HEK293 (cell line): ENCODE results near the gene AXIN1.

Experiments
- CTCF ChIA-PET: fragments of 350-600 bp; formaldehyde crosslinking; extraction: SDS; loops from one replicate; lab custom pipeline; 2021; ENCODE audit warnings: antibody characterized with exemption; lab: Yijun Ruan, JAX
- POLR2A ChIA-PET: fragments of 300-600 bp; formaldehyde crosslinking; extraction: SDS; loops from one replicate; lab custom pipeline; 2020; ENCODE audit warnings: antibody characterized with exemption, inconsistent platforms; lab: Yijun Ruan, JAX
- H3K27ac ChIP-seq: fragments of 200-500 bp; sonication (Bioruptor generic); 2 replicates; pipeline ENCODE4 v1.5.1; 2014; ENCODE audit warnings: low read depth, low read length, control low read depth, inconsistent platforms; ENCODE audit errors: extremely low read depth
- H3K36me3 ChIP-seq, 2 experiments: fragments of 200-500 bp in 1 of 2; sonication (Bioruptor generic) in 1 of 2; 1 replicate in 1 of 2; 2 replicates in 1 of 2; pipeline ENCODE4 v1.5.1; 2014 to 2017; ENCODE audit warnings: inconsistent platforms in 2 of 2, low read length in 2 of 2; ENCODE audit not compliant: control insufficient read depth in 2 of 2, insufficient read depth in 1 of 2
- H3K4me1 ChIP-seq: fragments of 200-500 bp; sonication (Bioruptor generic); 2 replicates; pipeline ENCODE4 v1.5.1; 2014; ENCODE audit warnings: mild to moderate bottlenecking, low read length, inconsistent platforms; ENCODE audit not compliant: control insufficient read depth, insufficient read depth
- H3K4me3 ChIP-seq: 2 replicates; pipeline ENCODE4 v1.5.1; 2011; ENCODE audit warnings: low read depth, mild to moderate bottlenecking, control low read depth, low read length, moderate library complexity
- H3K9me3 ChIP-seq: fragments of 200-500 bp; sonication (Bioruptor generic); 2 replicates; pipeline ENCODE4 v1.5.1; 2014; ENCODE audit warnings: low read depth, low read length, inconsistent platforms; ENCODE audit not compliant: control insufficient read depth, insufficient read depth
- ATF2 ChIP-seq: fragments of 450-650 bp; formaldehyde crosslinking; IDR thresholded peaks from 2 replicates; pipeline ENCODE4 v1.5.1; 2016; ENCODE audit warnings: missing biosample characterization, missing genetic modification characterization, low read depth
- IKZF3 ChIP-seq: fragments of 450-650 bp; IDR thresholded peaks from 2 replicates; pipeline ENCODE4 v1.5.0; 2018; ENCODE audit warnings: missing biosample characterization, mild to moderate bottlenecking, missing genetic modification characterization, moderate library complexity
- ZBTB48 ChIP-seq: fragments of 450-650 bp; formaldehyde crosslinking; IDR thresholded peaks from 2 replicates; pipeline ENCODE4 v1.5.1; 2016; ENCODE audit warnings: missing biosample characterization, missing genetic modification characterization
- ZIC2 ChIP-seq: fragments of 450-650 bp; formaldehyde crosslinking; IDR thresholded peaks from 2 replicates; pipeline ENCODE4 v1.5.1; 2016; ENCODE audit warnings: missing biosample characterization, missing genetic modification characterization
- ZNF121 ChIP-seq: fragments of 450-650 bp; formaldehyde crosslinking; IDR thresholded peaks from 2 replicates; pipeline ENCODE4 v1.5.1; 2016; ENCODE audit warnings: missing biosample characterization, missing genetic modification characterization
- ZNF223 ChIP-seq: fragments of 450-650 bp; formaldehyde crosslinking; IDR thresholded peaks from 2 replicates; pipeline ENCODE4 v1.5.1; 2016; ENCODE audit warnings: missing biosample characterization, missing genetic modification characterization
- ZNF354C ChIP-seq: fragments of 450-650 bp; formaldehyde crosslinking; IDR thresholded peaks from 2 replicates; pipeline ENCODE4 v1.5.1; 2016; ENCODE audit warnings: missing biosample characterization, missing genetic modification characterization, low read depth, borderline replicate concordance
- ZNF366 ChIP-seq: fragments of 450-650 bp; formaldehyde crosslinking; conservative IDR thresholded peaks from 2 replicates; pipeline ENCODE4 v1.5.1; 2016; ENCODE audit warnings: missing biosample characterization, missing genetic modification characterization
- ZNF510 ChIP-seq: fragments of 450-650 bp; formaldehyde crosslinking; IDR thresholded peaks from 2 replicates; pipeline ENCODE4 v1.5.1; 2018; ENCODE audit warnings: mild to moderate bottlenecking, missing genetic modification characterization, missing biosample characterization; ENCODE audit not compliant: insufficient replicate concordance
- ZNF514 ChIP-seq: fragments of 450-650 bp; formaldehyde crosslinking; IDR thresholded peaks from 2 replicates; pipeline ENCODE4 v1.5.1; 2016; ENCODE audit warnings: missing biosample characterization, missing genetic modification characterization
- ZNF529 ChIP-seq: fragments of 450-650 bp; formaldehyde crosslinking; IDR thresholded peaks from 2 replicates; pipeline ENCODE4 v1.5.1; 2017; ENCODE audit warnings: missing genetic modification characterization, missing biosample characterization; ENCODE audit not compliant: insufficient replicate concordance
- ZNF530 ChIP-seq: fragments of 450-650 bp; formaldehyde crosslinking; IDR thresholded peaks from 2 replicates; pipeline ENCODE4 v1.5.1; 2016; ENCODE audit warnings: low read depth, missing biosample characterization, missing genetic modification characterization
- ZNF610 ChIP-seq: fragments of 450-650 bp; formaldehyde crosslinking; IDR thresholded peaks from 2 replicates; pipeline ENCODE4 v1.5.1; 2016; ENCODE audit warnings: missing biosample characterization, missing genetic modification characterization, borderline replicate concordance
- TF ChIP-seq, protein P1 (sequence below): fragments of 450-650 bp; formaldehyde crosslinking; IDR thresholded peaks from 2 replicates; pipeline ENCODE4 v1.5.1; 2016; ENCODE audit warnings: missing biosample characterization, missing genetic modification characterization, low read depth
- TF ChIP-seq, protein P2 (sequence below): fragments of 450-650 bp; formaldehyde crosslinking; IDR thresholded peaks from 2 replicates; pipeline ENCODE4 v1.5.1; 2016; ENCODE audit warnings: missing biosample characterization, missing genetic modification characterization
- TF ChIP-seq, protein P3 (sequence below): fragments of 450-650 bp; IDR thresholded peaks from 2 replicates; pipeline ENCODE4 v1.5.1; 2018; ENCODE audit warnings: missing biosample characterization, mild to moderate bottlenecking, missing genetic modification characterization

AXIN1 gene

GRCh38 chr16:261031-261691 lies 91.4 kb downstream of the AXIN1 start (continued):
- TF ChIP-seq ZNF610 = no peak
- TF ChIP-seq, all 188 proteins: peak for 0

GRCh38 chr16:260326-260725 lies 92.2 kb downstream of the AXIN1 start:
- CTCF ChIA-PET = no interaction called here
- no peak overlapping the region for H3K4me3 ChIP-seq
- POLR2A ChIA-PET = no interaction called here
- no peaks in the 10 kb centered on the region for H3K9me3 ChIP-seq
- H3K27ac ChIP-seq = no peak overlapping the region
- H3K4me1 ChIP-seq = no peaks in the 10 kb centered on the region
- peaks cover 0 to 63% of the 10 kb centered on the region in 2 experiments; a peak in 2 of 3 replicates for H3K36me3 ChIP-seq
- no peak for TF ChIP-seq ZIC2 (tag by site-specific recombination)
- no peak for TF ChIP-seq ZNF530
- no peak for TF ChIP-seq ZNF529 (tag by site-specific recombination)
- TF ChIP-seq ZNF223 (tag by site-specific recombination) = no peak
- no peak for TF ChIP-seq ZBTB48 (tag by site-specific recombination)
- no peak for TF ChIP-seq ZNF514 (tag by site-specific recombination)
- no peak for TF ChIP-seq IKZF3 (tag by site-specific recombination)
- TF ChIP-seq, protein P1, sequence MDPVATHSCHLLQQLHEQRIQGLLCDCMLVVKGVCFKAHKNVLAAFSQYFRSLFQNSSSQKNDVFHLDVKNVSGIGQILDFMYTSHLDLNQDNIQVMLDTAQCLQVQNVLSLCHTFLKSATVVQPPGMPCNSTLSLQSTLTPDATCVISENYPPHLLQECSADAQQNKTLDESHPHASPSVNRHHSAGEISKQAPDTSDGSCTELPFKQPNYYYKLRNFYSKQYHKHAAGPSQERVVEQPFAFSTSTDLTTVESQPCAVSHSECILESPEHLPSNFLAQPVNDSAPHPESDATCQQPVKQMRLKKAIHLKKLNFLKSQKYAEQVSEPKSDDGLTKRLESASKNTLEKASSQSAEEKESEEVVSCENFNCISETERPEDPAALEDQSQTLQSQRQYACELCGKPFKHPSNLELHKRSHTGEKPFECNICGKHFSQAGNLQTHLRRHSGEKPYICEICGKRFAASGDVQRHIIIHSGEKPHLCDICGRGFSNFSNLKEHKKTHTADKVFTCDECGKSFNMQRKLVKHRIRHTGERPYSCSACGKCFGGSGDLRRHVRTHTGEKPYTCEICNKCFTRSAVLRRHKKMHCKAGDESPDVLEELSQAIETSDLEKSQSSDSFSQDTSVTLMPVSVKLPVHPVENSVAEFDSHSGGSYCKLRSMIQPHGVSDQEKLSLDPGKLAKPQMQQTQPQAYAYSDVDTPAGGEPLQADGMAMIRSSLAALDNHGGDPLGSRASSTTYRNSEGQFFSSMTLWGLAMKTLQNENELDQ (tag by site-specific recombination) = no peak
- no peak for TF ChIP-seq ZNF354C
- TF ChIP-seq ZNF510 (tag by site-specific recombination) = no peak
- TF ChIP-seq, protein P2, sequence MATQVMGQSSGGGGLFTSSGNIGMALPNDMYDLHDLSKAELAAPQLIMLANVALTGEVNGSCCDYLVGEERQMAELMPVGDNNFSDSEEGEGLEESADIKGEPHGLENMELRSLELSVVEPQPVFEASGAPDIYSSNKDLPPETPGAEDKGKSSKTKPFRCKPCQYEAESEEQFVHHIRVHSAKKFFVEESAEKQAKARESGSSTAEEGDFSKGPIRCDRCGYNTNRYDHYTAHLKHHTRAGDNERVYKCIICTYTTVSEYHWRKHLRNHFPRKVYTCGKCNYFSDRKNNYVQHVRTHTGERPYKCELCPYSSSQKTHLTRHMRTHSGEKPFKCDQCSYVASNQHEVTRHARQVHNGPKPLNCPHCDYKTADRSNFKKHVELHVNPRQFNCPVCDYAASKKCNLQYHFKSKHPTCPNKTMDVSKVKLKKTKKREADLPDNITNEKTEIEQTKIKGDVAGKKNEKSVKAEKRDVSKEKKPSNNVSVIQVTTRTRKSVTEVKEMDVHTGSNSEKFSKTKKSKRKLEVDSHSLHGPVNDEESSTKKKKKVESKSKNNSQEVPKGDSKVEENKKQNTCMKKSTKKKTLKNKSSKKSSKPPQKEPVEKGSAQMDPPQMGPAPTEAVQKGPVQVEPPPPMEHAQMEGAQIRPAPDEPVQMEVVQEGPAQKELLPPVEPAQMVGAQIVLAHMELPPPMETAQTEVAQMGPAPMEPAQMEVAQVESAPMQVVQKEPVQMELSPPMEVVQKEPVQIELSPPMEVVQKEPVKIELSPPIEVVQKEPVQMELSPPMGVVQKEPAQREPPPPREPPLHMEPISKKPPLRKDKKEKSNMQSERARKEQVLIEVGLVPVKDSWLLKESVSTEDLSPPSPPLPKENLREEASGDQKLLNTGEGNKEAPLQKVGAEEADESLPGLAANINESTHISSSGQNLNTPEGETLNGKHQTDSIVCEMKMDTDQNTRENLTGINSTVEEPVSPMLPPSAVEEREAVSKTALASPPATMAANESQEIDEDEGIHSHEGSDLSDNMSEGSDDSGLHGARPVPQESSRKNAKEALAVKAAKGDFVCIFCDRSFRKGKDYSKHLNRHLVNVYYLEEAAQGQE (tag by site-specific recombination) = no peak
- TF ChIP-seq ZNF121 (tag by site-specific recombination) = no peak
- TF ChIP-seq ZNF366 (tag by site-specific recombination) = no peak
- TF ChIP-seq, protein P3, sequence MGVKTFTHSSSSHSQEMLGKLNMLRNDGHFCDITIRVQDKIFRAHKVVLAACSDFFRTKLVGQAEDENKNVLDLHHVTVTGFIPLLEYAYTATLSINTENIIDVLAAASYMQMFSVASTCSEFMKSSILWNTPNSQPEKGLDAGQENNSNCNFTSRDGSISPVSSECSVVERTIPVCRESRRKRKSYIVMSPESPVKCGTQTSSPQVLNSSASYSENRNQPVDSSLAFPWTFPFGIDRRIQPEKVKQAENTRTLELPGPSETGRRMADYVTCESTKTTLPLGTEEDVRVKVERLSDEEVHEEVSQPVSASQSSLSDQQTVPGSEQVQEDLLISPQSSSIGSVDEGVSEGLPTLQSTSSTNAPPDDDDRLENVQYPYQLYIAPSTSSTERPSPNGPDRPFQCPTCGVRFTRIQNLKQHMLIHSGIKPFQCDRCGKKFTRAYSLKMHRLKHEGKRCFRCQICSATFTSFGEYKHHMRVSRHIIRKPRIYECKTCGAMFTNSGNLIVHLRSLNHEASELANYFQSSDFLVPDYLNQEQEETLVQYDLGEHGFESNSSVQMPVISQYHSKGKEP (tag by site-specific recombination) = no peak
- TF ChIP-seq ATF2 = no peak
